GM12891 (cell line): ENCODE results near the gene GHRL.

Source experiments
- POLR2A ChIP-seq: IDR thresholded peaks from 2 replicates; pipeline ENCODE4 v1.6.1; 2011; ENCODE audit warnings: low read depth, low read length, control low read depth
- POU2F2 ChIP-seq: IDR thresholded peaks from 2 replicates; pipeline ENCODE4 v1.6.1; 2011; ENCODE audit warnings: low read depth, mild to moderate bottlenecking, control low read depth, low read length, moderate library complexity
- SPI1 ChIP-seq: IDR thresholded peaks from 2 replicates; pipeline ENCODE4 v1.6.1; 2011; ENCODE audit warnings: low read depth, low read length, control low read depth
- TAF1 ChIP-seq: IDR thresholded peaks from 2 replicates; pipeline ENCODE4 v1.6.1; 2011; ENCODE audit warnings: low read depth, low read length, control low read depth

DNA sequence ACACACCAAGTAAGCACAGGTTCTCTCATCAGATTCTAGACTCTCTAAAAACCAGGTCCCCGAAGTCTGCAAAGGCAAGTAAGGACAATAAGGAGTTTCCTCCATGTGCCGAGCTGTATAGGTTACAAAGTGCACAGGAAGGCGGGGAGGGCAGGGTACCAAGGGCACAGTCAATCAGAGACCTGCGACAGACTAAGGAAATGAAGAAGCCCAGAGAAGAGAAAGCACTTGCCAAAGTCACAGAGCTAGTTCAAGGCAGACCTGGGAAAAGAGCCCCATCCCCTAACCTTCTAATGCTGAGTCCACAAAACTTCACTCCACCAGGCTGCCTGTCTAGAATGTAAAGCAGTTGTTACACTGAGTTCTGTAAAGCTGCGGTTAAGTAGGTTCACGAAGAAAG, 26.5 kb upstream of the GHRL start:
- TF ChIP-seq POLR2A = no peak
- no peak for TF ChIP-seq TAF1
- no peak for TF ChIP-seq POU2F2
- TF ChIP-seq SPI1 = no peak
